Spleen (tissue), 7 donors: ENCODE results near the gene USP5.

Experiments used
- POLR2A ChIP-seq, 3 donors: fragments of 450-650 bp; IDR thresholded peaks; one replicate each; pipeline ENCODE4 v1.5.1; 2017; ENCODE audit warnings: antibody characterized with exemption in 3 of 3, mild to moderate bottlenecking in 1 of 3
- POLR2AphosphoS5 ChIP-seq, 3 donors: sonication (generic); formaldehyde crosslinking; IDR thresholded peaks; one replicate each; pipeline ENCODE4 v1.5.1; 2017; ENCODE audit warnings: antibody characterized with exemption in 3 of 3
- TF ChIP-seq, protein P1 (sequence below), 11 experiments: fragments of 200-600 bp in 7 of 11; fragments of 450-650 bp in 4 of 11; sonication (generic) in 4 of 11; IDR thresholded peaks in 8 of 11; conservative IDR thresholded peaks in 3 of 11; 1 replicate in 7 of 11; 2 replicates in 4 of 11; pipeline versions ENCODE4 v1.4.0 to v1.8.0; 2016 to 2021; ENCODE audit warnings: antibody characterized with exemption in 11 of 11, inconsistent platforms in 4 of 11, mild to moderate bottlenecking in 1 of 11
- donor health status: DM: no; HTN: no; CAD: no; lungs with moderate emphysema.
- donor health status: DM: no; HTN: no; CAD: no.
- donor health status: DM: no; HTN: no; CAD: no.

DNA sequence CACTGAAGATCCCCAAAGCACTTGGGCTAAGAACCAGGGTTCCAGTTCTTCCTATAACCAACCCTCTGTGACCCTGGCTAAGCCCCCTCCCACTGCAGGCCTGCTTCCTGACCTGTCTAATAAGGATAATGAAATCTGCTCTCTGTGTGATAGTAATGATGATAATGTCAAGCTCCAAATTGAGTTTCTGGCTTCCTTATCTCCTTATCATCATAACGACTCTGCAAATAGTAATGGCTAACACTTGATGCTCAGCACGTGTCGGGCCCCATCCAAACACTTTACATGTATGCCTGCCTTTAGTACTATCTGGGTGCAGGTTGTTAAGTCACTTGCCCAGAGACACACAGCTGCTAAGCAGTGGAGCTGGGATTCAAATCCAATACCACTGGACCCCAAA, 35.4 kb upstream of the USP5 start:
- TF ChIP-seq, protein P1, sequence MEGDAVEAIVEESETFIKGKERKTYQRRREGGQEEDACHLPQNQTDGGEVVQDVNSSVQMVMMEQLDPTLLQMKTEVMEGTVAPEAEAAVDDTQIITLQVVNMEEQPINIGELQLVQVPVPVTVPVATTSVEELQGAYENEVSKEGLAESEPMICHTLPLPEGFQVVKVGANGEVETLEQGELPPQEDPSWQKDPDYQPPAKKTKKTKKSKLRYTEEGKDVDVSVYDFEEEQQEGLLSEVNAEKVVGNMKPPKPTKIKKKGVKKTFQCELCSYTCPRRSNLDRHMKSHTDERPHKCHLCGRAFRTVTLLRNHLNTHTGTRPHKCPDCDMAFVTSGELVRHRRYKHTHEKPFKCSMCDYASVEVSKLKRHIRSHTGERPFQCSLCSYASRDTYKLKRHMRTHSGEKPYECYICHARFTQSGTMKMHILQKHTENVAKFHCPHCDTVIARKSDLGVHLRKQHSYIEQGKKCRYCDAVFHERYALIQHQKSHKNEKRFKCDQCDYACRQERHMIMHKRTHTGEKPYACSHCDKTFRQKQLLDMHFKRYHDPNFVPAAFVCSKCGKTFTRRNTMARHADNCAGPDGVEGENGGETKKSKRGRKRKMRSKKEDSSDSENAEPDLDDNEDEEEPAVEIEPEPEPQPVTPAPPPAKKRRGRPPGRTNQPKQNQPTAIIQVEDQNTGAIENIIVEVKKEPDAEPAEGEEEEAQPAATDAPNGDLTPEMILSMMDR (IDR thresholded peaks at IDR 0.05 in 8 of 11, conservative IDR thresholded peaks at IDR 0.05 in 3 of 11), result no peak
- TF ChIP-seq POLR2A (IDR thresholded peaks at IDR 0.05) (no peak), POLR2AphosphoS5 (IDR thresholded peaks at IDR 0.05) (no peak)
